Stomach (tissue), 9 donors: ENCODE measurements around the gene SLBP. TPM values are rescaled to one million over a fixed set of nuclear protein-coding genes. Genes with fewer than 3 reads are reported as not detected.

Source experiments
- DNase-seq, 2 donors: peaks; one replicate each; pipeline versions ENCODE4 v3.0.0 to v3.0.0-alpha.2; 2013 to 2019
- H3K27ac ChIP-seq, 5 donors: fragments of 200-600 bp in 4 of 5; sonication (generic) in 4 of 5; one replicate each; pipeline ENCODE4 v1.5.1; 2013 to 2019; ENCODE audit warnings: mild to moderate bottlenecking in 1 of 5, moderate library complexity in 1 of 5
- H3K27me3 ChIP-seq, 3 donors: fragments of 200-600 bp; sonication (generic); one replicate each; pipeline ENCODE4 v1.5.1; 2017 to 2019; ENCODE audit warnings: mixed run types in 1 of 3
- H3K36me3 ChIP-seq, 4 donors: fragments of 200-600 bp; sonication (generic); 1 replicate in 3 of 4; 2 replicates in 1 of 4; pipeline ENCODE4 v1.5.1; 2016 to 2019
- H3K4me1 ChIP-seq, 4 donors: fragments of 200-600 bp; sonication (generic); one replicate each; pipeline ENCODE4 v1.5.1; 2016 to 2019
- H3K4me3 ChIP-seq, 4 donors: fragments of 200-600 bp; sonication (generic) in 3 of 4; one replicate each; pipeline ENCODE4 v1.5.1; 2016 to 2019; ENCODE audit warnings: mild to moderate bottlenecking in 1 of 4
- H3K9me3 ChIP-seq, 4 donors: fragments of 200-600 bp; sonication (generic); one replicate each; pipeline ENCODE4 v1.5.1; 2016 to 2019
- EP300 ChIP-seq: sonication (generic); formaldehyde crosslinking; IDR thresholded peaks from one replicate; pipeline ENCODE4 v1.6.1; 2017; ENCODE audit warnings: antibody characterized with exemption
- POLR2A ChIP-seq, 4 donors: fragments of 450-650 bp; IDR thresholded peaks; one replicate each; pipeline ENCODE4 v1.6.1; 2016; ENCODE audit warnings: antibody characterized with exemption in 4 of 4, control low read depth in 2 of 4, mild to moderate bottlenecking in 1 of 4, moderate library complexity in 1 of 4
- POLR2AphosphoS5 ChIP-seq, 3 donors: sonication (generic); formaldehyde crosslinking; IDR thresholded peaks; one replicate each; pipeline ENCODE4 v1.6.1; 2016; ENCODE audit warnings: antibody characterized with exemption in 3 of 3
- WGBS, 5 donors: extraction: QIAGEN DNeasy Blood & Tissue Kit in 3 of 5; methylation state at CpG; one replicate each; pipeline versions ENCODE4 v1.1.5 to v1.1.7; 2013 to 2018; 5-methylcytosine and 5-hydroxymethylcytosine counted together
- intact Hi-C: fragments of 100-400 bp; cut with DNase I; formaldehyde crosslinking; loops from one replicate; pipeline ENCODE4 v1.15.1; 2023; ENCODE audit warnings: low total_unique reads
- polyA plus RNA-seq, 3 donors: library from polyadenylated mRNA; stranded (reverse); fragments of 200-250 nt; gene quantifications; one replicate each; pipeline ENCODE4 v1.2.3, GENCODE V29; 2013
- total RNA-seq, 5 donors: library from RNA; depleted of rRNA; stranded (reverse); fragments of >200 nt; gene quantifications; one replicate each; pipeline versions ENCODE4 v1.1.0 to v1.2.3, GENCODE V29; 2014 to 2016
- TF ChIP-seq, protein P1 (sequence below), 7 experiments: fragments of 450-650 bp in 4 of 7; fragments of 200-600 bp in 3 of 7; sonication (generic) in 3 of 7; IDR thresholded peaks; one replicate each; pipeline ENCODE4 v1.5.1; 2016 to 2019; ENCODE audit warnings: antibody characterized with exemption in 7 of 7, control low read depth in 2 of 7, mild to moderate bottlenecking in 1 of 7
- donor health status: healthy with polysubstance abuse.
- donor health status: Bipolar disorder and iron deficiency.
- donor health status: healthy.

The SLBP gene
- total and polyA plus RNA-seq, 8 donors: 28.3 to 163 (median 38.1) TPM

DNA sequence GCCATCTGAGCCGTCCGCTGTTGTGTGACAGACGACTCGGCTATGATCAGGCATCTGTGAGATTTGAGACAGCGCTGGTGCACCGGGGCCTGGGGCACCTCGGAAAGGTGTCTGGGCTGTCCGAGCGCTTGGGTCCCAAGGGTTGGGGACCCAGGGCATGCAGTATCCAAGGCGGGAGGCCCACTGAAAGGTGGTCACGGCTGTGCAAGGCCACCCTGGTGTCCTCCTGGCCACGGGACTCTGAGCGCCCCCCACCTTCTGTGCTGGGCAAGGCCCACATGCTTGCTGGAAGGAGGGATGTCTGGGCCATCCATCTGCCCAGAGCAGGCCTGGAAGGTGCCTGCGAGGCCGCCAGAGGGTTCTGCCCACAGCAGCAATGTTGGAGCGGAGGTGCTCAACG is 29.1 kb upstream of the SLBP start:
- DNase-seq: no peak
- H3K9me3 ChIP-seq: peaks cover 6 to 20% (median 15%) of the 10 kb centered on the region in 4 donors
- peaks cover 0 to 3% (median 1%) of the 10 kb centered on the region in 4 donors for H3K4me1 ChIP-seq
- H3K36me3 ChIP-seq: peaks cover 19 to 85% (median 64%) of the 10 kb centered on the region in 4 donors
- H3K27me3 ChIP-seq: peaks cover 0 to under 1% (median 0%) of the 10 kb centered on the region in 3 donors
- TF ChIP-seq POLR2A (IDR thresholded peaks at IDR 0.05) (no peak), POLR2AphosphoS5 (IDR thresholded peaks at IDR 0.05) (no peak), EP300 (no peak)
- TF ChIP-seq, protein P1, sequence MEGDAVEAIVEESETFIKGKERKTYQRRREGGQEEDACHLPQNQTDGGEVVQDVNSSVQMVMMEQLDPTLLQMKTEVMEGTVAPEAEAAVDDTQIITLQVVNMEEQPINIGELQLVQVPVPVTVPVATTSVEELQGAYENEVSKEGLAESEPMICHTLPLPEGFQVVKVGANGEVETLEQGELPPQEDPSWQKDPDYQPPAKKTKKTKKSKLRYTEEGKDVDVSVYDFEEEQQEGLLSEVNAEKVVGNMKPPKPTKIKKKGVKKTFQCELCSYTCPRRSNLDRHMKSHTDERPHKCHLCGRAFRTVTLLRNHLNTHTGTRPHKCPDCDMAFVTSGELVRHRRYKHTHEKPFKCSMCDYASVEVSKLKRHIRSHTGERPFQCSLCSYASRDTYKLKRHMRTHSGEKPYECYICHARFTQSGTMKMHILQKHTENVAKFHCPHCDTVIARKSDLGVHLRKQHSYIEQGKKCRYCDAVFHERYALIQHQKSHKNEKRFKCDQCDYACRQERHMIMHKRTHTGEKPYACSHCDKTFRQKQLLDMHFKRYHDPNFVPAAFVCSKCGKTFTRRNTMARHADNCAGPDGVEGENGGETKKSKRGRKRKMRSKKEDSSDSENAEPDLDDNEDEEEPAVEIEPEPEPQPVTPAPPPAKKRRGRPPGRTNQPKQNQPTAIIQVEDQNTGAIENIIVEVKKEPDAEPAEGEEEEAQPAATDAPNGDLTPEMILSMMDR (IDR thresholded peaks at IDR 0.05): no peak
- intact Hi-C loops: no loop called here
- H3K4me3 ChIP-seq: no peak overlapping the region
- H3K27ac ChIP-seq: no peak overlapping the region
- 89 to 95% (median 91%) methylated on average over 3 to 17 of the region's 17 CpGs for WGBS, 5 donors

DNA sequence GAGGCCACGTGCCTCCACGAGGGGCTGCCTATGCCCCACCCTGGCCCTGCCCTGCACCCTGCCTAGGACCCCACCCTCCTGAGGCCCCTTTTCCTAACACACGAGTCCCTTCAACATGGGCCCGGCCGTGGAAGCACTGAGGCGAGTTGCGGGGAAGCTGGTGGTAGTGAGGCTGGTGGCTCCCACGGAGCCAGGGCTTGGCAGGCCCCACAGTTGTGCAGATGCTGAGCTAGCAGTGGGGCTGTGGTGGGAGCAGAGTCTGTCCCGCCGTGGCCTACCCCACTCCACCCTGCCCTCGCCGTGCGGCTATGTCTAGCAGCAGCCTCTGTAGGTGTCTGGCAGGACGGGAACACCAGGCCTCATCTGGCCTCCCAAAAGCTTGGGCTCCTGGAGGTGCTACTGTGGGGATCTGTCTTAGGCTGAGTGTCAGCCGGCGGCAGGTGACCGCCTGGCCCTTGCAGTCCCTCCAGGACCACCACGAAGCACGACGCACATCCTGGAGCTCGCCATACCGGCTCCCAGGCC is 28.0 kb upstream of the SLBP start:
- Histone ChIP-seq H3K27me3 (no peaks in the 10 kb centered on the region), H3K4me3 (no peak overlapping the region), H3K27ac (no peak overlapping the region), H3K36me3 (peaks cover 24 to 95% (median 73%) of the 10 kb centered on the region in 4 donors), H3K9me3 (peaks cover 6 to 20% (median 15%) of the 10 kb centered on the region in 4 donors), H3K4me1 (no peaks in the 10 kb centered on the region)
- TF ChIP-seq EP300: no peak
- TF ChIP-seq POLR2A (IDR thresholded peaks at IDR 0.05): no peak
- TF ChIP-seq, protein P1 (IDR thresholded peaks at IDR 0.05): no peak
- no peak for TF ChIP-seq POLR2AphosphoS5 (IDR thresholded peaks at IDR 0.05)
- DNase-seq: no peak
- intact Hi-C loops: no loop called here
- WGBS, 5 donors: 95 to 98% (median 97%) methylated on average over 18 to 22 of the region's 22 CpGs

DNA sequence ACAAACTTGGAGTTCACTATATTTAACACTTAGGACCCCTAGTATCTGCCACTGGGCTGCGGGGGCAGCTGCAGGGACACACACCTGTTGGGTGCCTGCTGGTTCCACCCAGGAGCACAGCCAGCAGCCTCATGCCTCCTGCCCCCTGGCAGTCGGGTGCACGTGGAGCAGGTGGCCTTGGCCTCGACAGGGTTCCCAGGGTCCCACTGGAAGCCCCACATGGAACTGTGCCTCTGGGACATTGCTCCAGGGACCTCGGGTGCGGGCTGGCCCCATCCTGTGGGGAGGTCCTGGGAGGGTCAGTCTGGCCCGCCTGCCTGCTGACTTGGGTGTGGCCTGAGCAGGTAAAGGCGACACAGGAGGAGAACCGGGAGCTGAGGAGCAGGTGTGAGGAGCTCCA is 27.2 kb upstream of the SLBP start:
- DNase-seq: no peak
- 87 to 97% (median 96%) methylated on average over 7 to 9 of the region's 9 CpGs for WGBS, 5 donors
- TF ChIP-seq EP300 (no peak), POLR2A (IDR thresholded peaks at IDR 0.05) (no peak), POLR2AphosphoS5 (IDR thresholded peaks at IDR 0.05) (no peak)
- TF ChIP-seq, protein P1 (IDR thresholded peaks at IDR 0.05): no peak
- Histone ChIP-seq H3K4me3 (no peak overlapping the region), H3K9me3 (peaks cover 6 to 20% (median 15%) of the 10 kb centered on the region in 4 donors), H3K27me3 (no peaks in the 10 kb centered on the region), H3K27ac (no peak overlapping the region), H3K36me3 (peaks cover 24 to 95% (median 75%) of the 10 kb centered on the region in 4 donors), H3K4me1 (no peaks in the 10 kb centered on the region)
- intact Hi-C loops: no loop called here

DNA sequence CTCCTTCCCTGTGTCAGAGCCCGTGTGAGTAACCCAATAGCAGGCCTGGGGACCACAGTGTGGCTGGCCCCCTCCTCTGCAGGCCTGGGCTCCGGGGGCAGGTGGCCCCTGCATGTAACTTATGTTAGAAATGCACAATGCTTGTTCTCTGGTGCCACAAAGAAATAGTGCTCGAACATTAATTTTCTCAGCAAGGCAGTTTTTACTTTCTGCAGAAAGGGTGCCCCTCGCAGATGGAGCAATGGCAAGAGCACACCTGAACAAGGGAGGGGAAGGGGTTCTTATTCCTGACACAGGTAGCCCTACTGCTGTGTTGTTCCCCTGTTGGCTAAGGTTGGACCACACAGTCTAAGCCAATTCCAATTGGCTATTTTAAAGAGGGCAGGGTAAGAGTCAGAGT is 26.3 kb upstream of the SLBP start:
- DNase-seq: no peak
- intact Hi-C loops: no loop called here
- H3K27ac ChIP-seq: no peak overlapping the region
- H3K4me3 ChIP-seq: no peak overlapping the region
- 98 to 100% (median 99%) methylated on average over 4 of the region's 4 CpGs for WGBS, 5 donors
- H3K27me3 ChIP-seq: no peaks in the 10 kb centered on the region
- H3K9me3 ChIP-seq: peaks cover 6 to 20% (median 15%) of the 10 kb centered on the region in 4 donors
- H3K4me1 ChIP-seq: no peaks in the 10 kb centered on the region
- TF ChIP-seq EP300 (no peak), POLR2AphosphoS5 (IDR thresholded peaks at IDR 0.05) (no peak), POLR2A (IDR thresholded peaks at IDR 0.05) (no peak)
- H3K36me3 ChIP-seq: peaks cover 24 to 93% (median 73%) of the 10 kb centered on the region in 4 donors

DNA sequence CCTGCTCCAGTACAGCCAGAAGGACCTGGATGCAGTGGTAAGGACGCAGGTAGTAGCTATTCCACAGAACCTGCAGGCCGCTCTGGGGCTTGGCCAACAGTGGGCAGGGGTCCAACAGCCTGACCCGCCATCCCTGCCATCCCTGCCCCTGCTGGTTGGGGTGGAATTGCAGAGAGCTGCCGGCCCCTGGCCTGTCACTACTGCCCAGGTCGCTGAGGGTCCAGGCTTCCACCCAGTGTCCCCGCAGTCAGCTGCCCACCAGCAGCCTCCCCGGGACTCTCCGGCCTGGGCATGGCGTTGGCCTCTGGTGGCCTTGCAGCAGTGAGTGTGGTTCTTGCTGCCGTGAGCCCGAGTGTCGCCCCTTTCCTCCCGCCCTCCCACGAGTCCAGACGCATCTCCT is 25.5 kb upstream of the SLBP start:
- no peak for DNase-seq
- Histone ChIP-seq H3K9me3 (peaks cover 6 to 20% (median 15%) of the 10 kb centered on the region in 4 donors), H3K36me3 (peaks cover 24 to 93% (median 75%) of the 10 kb centered on the region in 4 donors), H3K27me3 (no peaks in the 10 kb centered on the region), H3K4me3 (no peak overlapping the region), H3K27ac (no peak overlapping the region), H3K4me1 (no peaks in the 10 kb centered on the region)
- 96 to 99% (median 98%) methylated on average over 10 to 15 of the region's 15 CpGs for WGBS, 5 donors
- intact Hi-C loops: no loop called here
- no peak for TF ChIP-seq EP300
- TF ChIP-seq, protein P1 (IDR thresholded peaks at IDR 0.05): no peak
- no peak for TF ChIP-seq POLR2A (IDR thresholded peaks at IDR 0.05)
- no peak for TF ChIP-seq POLR2AphosphoS5 (IDR thresholded peaks at IDR 0.05)
